Activated CD8-positive, alpha-beta T cell treated with anti-CD3 and anti-CD28 coated beads for 36 hours (primary cell): ENCODE data around the gene CHST13. TPM values are rescaled to one million over a fixed set of nuclear protein-coding genes. Genes with fewer than 3 reads are reported as not detected.

Experiments used
- ATAC-seq: fragments of 200-7000 bp; cut with Tn5 transposase; one replicate; pipeline ENCODE4 v1.10.0; 2021; ENCODE audit warnings: mild to moderate bottlenecking, moderate library complexity
- CTCF ChIA-PET: fragments of 350-600 bp; sonication (Branson Sonifier 250); formaldehyde crosslinking; loops from one replicate; lab custom pipeline; 2021; ENCODE audit warnings: antibody characterized with exemption; lab: Charles Lee
- POLR2A ChIA-PET: fragments of 350-600 bp; sonication (Branson Sonifier 250); formaldehyde crosslinking; loops from one replicate; lab custom pipeline; 2021; ENCODE audit warnings: antibody characterized with exemption; lab: Charles Lee
- DNase-seq: peaks from one replicate; pipeline ENCODE4 v3.0.0-alpha.2; 2020
- H3K27ac Mint-ChIP-seq: one replicate; pipeline ENCODE4 v1.8.0; 2021; ENCODE audit warnings: mild to moderate bottlenecking, mixed read lengths
- H3K27me3 Mint-ChIP-seq: one replicate; pipeline ENCODE4 v1.8.0; 2021; ENCODE audit warnings: mixed read lengths
- H3K36me3 Mint-ChIP-seq: one replicate; pipeline ENCODE4 v1.8.0; 2021; ENCODE audit warnings: low read depth, mixed read lengths
- H3K4me1 Mint-ChIP-seq: one replicate; pipeline ENCODE4 v1.8.0; 2021; ENCODE audit warnings: low read depth, mixed read lengths
- H3K4me3 Mint-ChIP-seq: one replicate; pipeline ENCODE4 v1.8.0; 2021; ENCODE audit warnings: mild to moderate bottlenecking, moderate library complexity, mixed read lengths
- H3K9me3 Mint-ChIP-seq: one replicate; pipeline ENCODE4 v1.8.0; 2021; ENCODE audit warnings: mixed read lengths
- CTCF ChIP-seq: fragments of 200-600 bp; IDR thresholded peaks from one replicate; pipeline ENCODE4 v1.8.0; 2022; ENCODE audit warnings: antibody characterized with exemption, mild to moderate bottlenecking
- intact Hi-C: fragments of 100-400 bp; cut with micrococcal nuclease; formaldehyde crosslinking; loops from one replicate; pipeline ENCODE4 v1.10.0; 2022
- total RNA-seq, 2 experiments: library from RNA; stranded (reverse); gene quantifications; one replicate each; pipeline ENCODE4 v1.2.3, GENCODE V29; 2021

CHST13 gene
- total RNA-seq, 2 experiments from 2014 or later: not detected

GRCh38 chr3:126567696-126568438, 43.9 kb downstream of the CHST13 start:
- intact Hi-C loops: no loop called here
- H3K4me3 Mint-ChIP-seq: no peak overlapping the region
- ChIA-PET POLR2A (no interaction called here), CTCF (no interaction called here)
- ATAC-seq (no peak), DNase-seq (no peak)
- H3K4me1 Mint-ChIP-seq: no peaks in the 10 kb centered on the region
- H3K36me3 Mint-ChIP-seq: no peaks in the 10 kb centered on the region
- no peak for TF ChIP-seq CTCF
- H3K27me3 Mint-ChIP-seq: peaks cover 4% of the 10 kb centered on the region
- H3K9me3 Mint-ChIP-seq: peaks cover under 1% of the 10 kb centered on the region
- H3K27ac Mint-ChIP-seq: no peak overlapping the region

- ATAC-seq: no peak
- H3K4me3 Mint-ChIP-seq: no peak overlapping the region
- H3K27ac Mint-ChIP-seq: no peak overlapping the region
- peaks cover 3% of the 10 kb centered on the region for H3K27me3 Mint-ChIP-seq
- DNase-seq: no peak
- H3K36me3 Mint-ChIP-seq: no peaks in the 10 kb centered on the region
- no peaks in the 10 kb centered on the region for H3K9me3 Mint-ChIP-seq
- intact Hi-C loops: no loop called here
- ChIA-PET POLR2A (no interaction called here), CTCF (no interaction called here)
- H3K4me1 Mint-ChIP-seq: no peaks in the 10 kb centered on the region
- no peak for TF ChIP-seq CTCF
Observed at GRCh38 chr3:126568776-126569342, 44.9 kb downstream of the CHST13 start.

- TF ChIP-seq CTCF: no peak
- DNase-seq (no peak), ATAC-seq (no peak)
- Mint-ChIP-seq H3K27ac (no peak overlapping the region), H3K36me3 (no peaks in the 10 kb centered on the region), H3K4me3 (no peak overlapping the region), H3K4me1 (no peaks in the 10 kb centered on the region), H3K27me3 (peaks cover 3% of the 10 kb centered on the region), H3K9me3 (no peaks in the 10 kb centered on the region)
- intact Hi-C loops: no loop called here
- ChIA-PET CTCF (no interaction called here), POLR2A (no interaction called here)
Observed at GRCh38 chr3:126569390-126569975, 45.5 kb downstream of the CHST13 start.

GRCh38 chr3:126570103-126570541, 46.2 kb downstream of the CHST13 start:
- DNase-seq (no peak), ATAC-seq (no peak)
- intact Hi-C loops: no loop called here
- Mint-ChIP-seq H3K27ac (no peak overlapping the region), H3K4me3 (no peak overlapping the region), H3K9me3 (no peaks in the 10 kb centered on the region), H3K27me3 (peaks cover 2% of the 10 kb centered on the region), H3K4me1 (no peaks in the 10 kb centered on the region), H3K36me3 (no peaks in the 10 kb centered on the region)
- TF ChIP-seq CTCF: no peak
- ChIA-PET POLR2A (no interaction called here), CTCF (no interaction called here)

- H3K4me1 Mint-ChIP-seq: no peaks in the 10 kb centered on the region
- H3K4me3 Mint-ChIP-seq: no peak overlapping the region
- TF ChIP-seq CTCF: no peak
- no peak for ATAC-seq
- intact Hi-C loops: no loop called here
- H3K27me3 Mint-ChIP-seq: no peaks in the 10 kb centered on the region
- H3K36me3 Mint-ChIP-seq: no peaks in the 10 kb centered on the region
- POLR2A ChIA-PET: no interaction called here
- H3K9me3 Mint-ChIP-seq: no peaks in the 10 kb centered on the region
- CTCF ChIA-PET: no interaction called here
- H3K27ac Mint-ChIP-seq: no peak overlapping the region
- no peak for DNase-seq
Observed at GRCh38 chr3:126571078-126571477, 47.1 kb downstream of the CHST13 start.
